ENCODE results near the gene TCF7. TPM values are rescaled to one million over a fixed set of nuclear protein-coding genes. Genes with fewer than 3 reads are reported as not detected.

The TCF7 gene
- total and polyA plus RNA-seq, 2 donors = 1.1 to 3.9 TPM

Small RNAs within 50 kb of the gene (small RNA-seq; reads per million reads assigned to genes)
- gene AC008608.1 = not detected

Other genes with a start within 250 kb of the TCF7 start
- 81.7 TPM for gene C5orf15, start 146.1 kb upstream of the TCF7 start, total RNA-seq
- 39.8 TPM for gene C5orf15, start 146.1 kb upstream of the TCF7 start, polyA plus RNA-seq
- gene VDAC1, start 109.7 kb upstream of the TCF7 start, total RNA-seq = 136 TPM
- gene VDAC1, start 109.7 kb upstream of the TCF7 start, polyA plus RNA-seq = 94.3 TPM
- 272 TPM for gene SKP1, start 62.3 kb downstream of the TCF7 start, total RNA-seq
- 745 TPM for gene SKP1, start 62.3 kb downstream of the TCF7 start, polyA plus RNA-seq
- 67.5 TPM for gene PPP2CA, start 111.4 kb downstream of the TCF7 start, total RNA-seq
- 77.9 TPM for gene PPP2CA, start 111.4 kb downstream of the TCF7 start, polyA plus RNA-seq

Data from urinary bladder (tissue), 2 donors.